ENCODE measurements around the gene DCDC2B. TPM values are rescaled to one million over a fixed set of nuclear protein-coding genes. Genes with fewer than 3 reads are reported as not detected.
A peak's percentile ranks its signal among the peaks of the same experiment; 100 is the strongest.

DCDC2B gene
- total and polyA plus RNA-seq, 2 of the 13 experiments (the other 11 are each of a cell fraction or from before 2014, with no cell fraction given), result not detected

DNA sequence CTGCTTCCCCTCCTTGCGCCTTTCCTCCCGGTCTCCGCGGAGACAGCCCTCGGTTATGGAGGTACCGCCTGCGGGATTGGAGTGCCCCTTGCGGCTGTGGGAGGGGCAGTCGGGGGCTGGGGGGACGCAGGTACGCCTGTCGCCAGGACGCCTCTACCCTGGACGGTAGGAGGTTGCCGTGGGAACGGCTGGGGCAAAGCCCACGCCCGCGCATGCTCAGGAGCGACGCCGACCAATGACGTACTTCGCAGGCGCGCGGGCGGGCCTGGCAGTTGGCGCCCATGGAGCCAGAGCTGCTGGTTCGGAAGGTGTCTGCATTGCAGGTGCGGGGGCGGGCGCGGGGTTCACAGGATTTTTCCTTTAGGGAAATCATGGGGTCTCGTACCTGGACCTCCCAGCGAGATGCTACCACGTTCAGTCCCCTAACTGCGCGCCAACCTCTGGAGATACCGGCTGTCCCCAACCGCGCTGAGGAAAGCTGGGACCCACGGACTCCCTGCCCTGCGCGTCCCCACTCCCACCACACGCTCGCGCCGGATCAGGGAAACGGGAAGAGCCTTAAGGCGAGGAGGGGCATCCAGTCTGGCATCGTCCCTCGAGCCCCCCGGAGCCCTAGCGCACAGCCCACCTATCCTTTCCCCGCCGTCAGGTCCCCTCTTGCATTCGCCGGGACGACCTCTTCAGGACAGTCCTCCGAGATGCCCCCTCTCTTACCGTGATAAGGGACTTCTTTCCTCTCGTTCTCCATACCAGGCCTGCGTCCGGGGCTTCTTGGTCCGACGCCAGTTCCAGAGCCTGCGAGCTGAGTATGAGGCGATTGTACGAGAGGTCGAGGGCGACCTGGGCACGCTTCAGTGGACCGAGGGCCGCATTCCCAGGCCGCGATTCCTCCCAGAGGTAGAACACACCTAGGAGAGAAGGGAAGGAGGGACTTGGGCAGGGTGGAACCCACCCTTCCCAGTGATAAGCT, 3.2 kb upstream of the DCDC2B start, which contains the start of gene IQCC (continued):
- TF ChIP-seq AGO1 (IDR thresholded peaks at IDR 0.05; ENCODE audit: low read depth, low read length, poor library complexity, severe bottlenecking) (peak; percentile 59), ZNF441 (CRISPR knock-in tag; IDR thresholded peaks at IDR 0.05; ENCODE audit: borderline replicate concordance) (no peak), TOE1 (CRISPR knock-in tag; IDR thresholded peaks at IDR 0.05) (no peak; the same call in 1 of the 2 replicates), PHF21A (CRISPR knock-in tag; IDR thresholded peaks at IDR 0.05) (no peak), NFIC (IDR thresholded peaks at IDR 0.05; ENCODE audit: low read length) (no peak), ZNF180 (CRISPR knock-in tag; IDR thresholded peaks at IDR 0.05; ENCODE audit: borderline replicate concordance, low read depth) (no peak), SP2 (CRISPR knock-in tag; IDR thresholded peaks at IDR 0.05) (no peak), SP4 (CRISPR knock-in tag; IDR thresholded peaks at IDR 0.05) (0 out of 2 replicates have a peak, but pooled peaks have one; percentile 17), EZH2 (conservative IDR thresholded peaks at IDR 0.05; ENCODE audit: low read depth, low read length) (no peak), BCL6 (CRISPR knock-in tag; IDR thresholded peaks at IDR 0.05) (no peak), SETDB1 (CRISPR knock-in tag; IDR thresholded peaks at IDR 0.05; ENCODE audit: borderline replicate concordance) (no peak), SRY (CRISPR knock-in tag; IDR thresholded peaks at IDR 0.05) (peak; percentile 55; the same call in 1 of the 2 replicates), ZNF782 (CRISPR knock-in tag; IDR thresholded peaks at IDR 0.05; ENCODE audit: borderline replicate concordance) (no peak; the same call in 1 of the 2 replicates)
- TF ChIP-seq, protein P1, sequence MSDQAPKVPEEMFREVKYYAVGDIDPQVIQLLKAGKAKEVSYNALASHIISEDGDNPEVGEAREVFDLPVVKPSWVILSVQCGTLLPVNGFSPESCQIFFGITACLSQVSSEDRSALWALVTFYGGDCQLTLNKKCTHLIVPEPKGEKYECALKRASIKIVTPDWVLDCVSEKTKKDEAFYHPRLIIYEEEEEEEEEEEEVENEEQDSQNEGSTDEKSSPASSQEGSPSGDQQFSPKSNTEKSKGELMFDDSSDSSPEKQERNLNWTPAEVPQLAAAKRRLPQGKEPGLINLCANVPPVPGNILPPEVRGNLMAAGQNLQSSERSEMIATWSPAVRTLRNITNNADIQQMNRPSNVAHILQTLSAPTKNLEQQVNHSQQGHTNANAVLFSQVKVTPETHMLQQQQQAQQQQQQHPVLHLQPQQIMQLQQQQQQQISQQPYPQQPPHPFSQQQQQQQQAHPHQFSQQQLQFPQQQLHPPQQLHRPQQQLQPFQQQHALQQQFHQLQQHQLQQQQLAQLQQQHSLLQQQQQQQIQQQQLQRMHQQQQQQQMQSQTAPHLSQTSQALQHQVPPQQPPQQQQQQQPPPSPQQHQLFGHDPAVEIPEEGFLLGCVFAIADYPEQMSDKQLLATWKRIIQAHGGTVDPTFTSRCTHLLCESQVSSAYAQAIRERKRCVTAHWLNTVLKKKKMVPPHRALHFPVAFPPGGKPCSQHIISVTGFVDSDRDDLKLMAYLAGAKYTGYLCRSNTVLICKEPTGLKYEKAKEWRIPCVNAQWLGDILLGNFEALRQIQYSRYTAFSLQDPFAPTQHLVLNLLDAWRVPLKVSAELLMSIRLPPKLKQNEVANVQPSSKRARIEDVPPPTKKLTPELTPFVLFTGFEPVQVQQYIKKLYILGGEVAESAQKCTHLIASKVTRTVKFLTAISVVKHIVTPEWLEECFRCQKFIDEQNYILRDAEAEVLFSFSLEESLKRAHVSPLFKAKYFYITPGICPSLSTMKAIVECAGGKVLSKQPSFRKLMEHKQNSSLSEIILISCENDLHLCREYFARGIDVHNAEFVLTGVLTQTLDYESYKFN (CRISPR knock-in tag; conservative IDR thresholded peaks at IDR 0.05), result no peak
- TF ChIP-seq, protein P2, sequence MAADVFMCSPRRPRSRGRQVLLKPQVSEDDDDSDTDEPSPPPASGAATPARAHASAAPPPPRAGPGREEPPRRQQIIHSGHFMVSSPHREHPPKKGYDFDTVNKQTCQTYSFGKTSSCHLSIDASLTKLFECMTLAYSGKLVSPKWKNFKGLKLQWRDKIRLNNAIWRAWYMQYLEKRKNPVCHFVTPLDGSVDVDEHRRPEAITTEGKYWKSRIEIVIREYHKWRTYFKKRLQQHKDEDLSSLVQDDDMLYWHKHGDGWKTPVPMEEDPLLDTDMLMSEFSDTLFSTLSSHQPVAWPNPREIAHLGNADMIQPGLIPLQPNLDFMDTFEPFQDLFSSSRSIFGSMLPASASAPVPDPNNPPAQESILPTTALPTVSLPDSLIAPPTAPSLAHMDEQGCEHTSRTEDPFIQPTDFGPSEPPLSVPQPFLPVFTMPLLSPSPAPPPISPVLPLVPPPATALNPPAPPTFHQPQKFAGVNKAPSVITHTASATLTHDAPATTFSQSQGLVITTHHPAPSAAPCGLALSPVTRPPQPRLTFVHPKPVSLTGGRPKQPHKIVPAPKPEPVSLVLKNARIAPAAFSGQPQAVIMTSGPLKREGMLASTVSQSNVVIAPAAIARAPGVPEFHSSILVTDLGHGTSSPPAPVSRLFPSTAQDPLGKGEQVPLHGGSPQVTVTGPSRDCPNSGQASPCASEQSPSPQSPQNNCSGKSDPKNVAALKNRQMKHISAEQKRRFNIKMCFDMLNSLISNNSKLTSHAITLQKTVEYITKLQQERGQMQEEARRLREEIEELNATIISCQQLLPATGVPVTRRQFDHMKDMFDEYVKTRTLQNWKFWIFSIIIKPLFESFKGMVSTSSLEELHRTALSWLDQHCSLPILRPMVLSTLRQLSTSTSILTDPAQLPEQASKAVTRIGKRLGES (CRISPR knock-in tag; IDR thresholded peaks at IDR 0.05; ENCODE audit: borderline replicate concordance), result no peak
- TF ChIP-seq, protein P3, sequence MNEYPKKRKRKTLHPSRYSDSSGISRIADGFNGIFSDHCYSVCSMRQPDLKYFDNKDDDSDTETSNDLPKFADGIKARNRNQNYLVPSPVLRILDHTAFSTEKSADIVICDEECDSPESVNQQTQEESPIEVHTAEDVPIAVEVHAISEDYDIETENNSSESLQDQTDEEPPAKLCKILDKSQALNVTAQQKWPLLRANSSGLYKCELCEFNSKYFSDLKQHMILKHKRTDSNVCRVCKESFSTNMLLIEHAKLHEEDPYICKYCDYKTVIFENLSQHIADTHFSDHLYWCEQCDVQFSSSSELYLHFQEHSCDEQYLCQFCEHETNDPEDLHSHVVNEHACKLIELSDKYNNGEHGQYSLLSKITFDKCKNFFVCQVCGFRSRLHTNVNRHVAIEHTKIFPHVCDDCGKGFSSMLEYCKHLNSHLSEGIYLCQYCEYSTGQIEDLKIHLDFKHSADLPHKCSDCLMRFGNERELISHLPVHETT (CRISPR knock-in tag; conservative IDR thresholded peaks at IDR 0.05), result no peak
- TF ChIP-seq, protein P4, sequence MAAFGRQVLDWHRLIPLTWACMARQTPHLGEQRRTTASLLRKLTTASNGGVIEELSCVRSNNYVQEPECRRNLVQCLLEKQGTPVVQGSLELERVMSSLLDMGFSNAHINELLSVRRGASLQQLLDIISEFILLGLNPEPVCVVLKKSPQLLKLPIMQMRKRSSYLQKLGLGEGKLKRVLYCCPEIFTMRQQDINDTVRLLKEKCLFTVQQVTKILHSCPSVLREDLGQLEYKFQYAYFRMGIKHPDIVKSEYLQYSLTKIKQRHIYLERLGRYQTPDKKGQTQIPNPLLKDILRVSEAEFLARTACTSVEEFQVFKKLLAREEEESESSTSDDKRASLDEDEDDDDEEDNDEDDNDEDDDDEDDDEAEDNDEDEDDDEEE (CRISPR knock-in tag; IDR thresholded peaks at IDR 0.05), result 0 out of 2 replicates have a peak, but pooled peaks have one; percentile 15
